Thymus (tissue), 11 donors: Measurements from ENCODE around the gene IGFBP4. TPM values are rescaled to one million over a fixed set of nuclear protein-coding genes. Genes with fewer than 3 reads are reported as not detected.

ENCODE experiments used
- DNase-seq, 9 donors: peaks; one replicate each; pipeline ENCODE4 v3.0.0-alpha.2; 2013; ENCODE audit warnings: low spot score in 9 of 9, low read depth in 6 of 9, missing footprints in 1 of 9
- H3K27ac ChIP-seq, 2 donors: one replicate each; pipeline ENCODE4 v1.5.1; 2013; ENCODE audit warnings: control low read depth in 1 of 2, low read depth in 1 of 2, low read length in 1 of 2, mild to moderate bottlenecking in 1 of 2, moderate library complexity in 1 of 2
- H3K27me3 ChIP-seq, 2 donors: one replicate each; pipeline ENCODE4 v1.5.1; 2013; ENCODE audit warnings: low read length in 1 of 2; ENCODE audit not compliant: control insufficient read depth in 2 of 2, insufficient read depth in 1 of 2
- H3K36me3 ChIP-seq, 2 donors: one replicate each; pipeline ENCODE4 v1.5.1; 2013; ENCODE audit warnings: low read length in 1 of 2, mild to moderate bottlenecking in 1 of 2, moderate library complexity in 1 of 2; ENCODE audit not compliant: control insufficient read depth in 2 of 2, insufficient read depth in 2 of 2
- H3K4me1 ChIP-seq, 2 donors: one replicate each; pipeline ENCODE4 v1.5.1; 2013; ENCODE audit warnings: low read length in 2 of 2; ENCODE audit not compliant: control insufficient read depth in 2 of 2, insufficient read depth in 2 of 2
- H3K4me3 ChIP-seq, 2 donors: one replicate each; pipeline ENCODE4 v1.5.1; 2013; ENCODE audit warnings: low read length in 2 of 2, control low read depth in 1 of 2, mild to moderate bottlenecking in 1 of 2
- H3K9me3 ChIP-seq, 2 donors: one replicate each; pipeline ENCODE4 v1.5.1; 2013; ENCODE audit warnings: low read length in 1 of 2, mild to moderate bottlenecking in 1 of 2; ENCODE audit not compliant: control insufficient read depth in 2 of 2, insufficient read depth in 1 of 2
- WGBS: extraction: QIAGEN DNeasy Blood & Tissue Kit; methylation state at CpG from one replicate; pipeline ENCODE4 v1.1.7; 2013; 5-methylcytosine and 5-hydroxymethylcytosine counted together
- polyA plus RNA-seq: library from polyadenylated mRNA; stranded (reverse); fragments of 200-250 nt; gene quantifications from one replicate; pipeline ENCODE4 v1.2.3, GENCODE V29; 2013
- total RNA-seq: library from RNA; stranded (reverse); fragments of 120-200 nt; gene quantifications from one replicate; pipeline ENCODE4 v1.2.4, GENCODE V29; 2013
- donor health status: healthy.

Gene IGFBP4
- total and polyA plus RNA-seq, 2 donors: 11.0 to 161 TPM

GRCh38 chr17:40471846-40472732 lies 28.8 kb downstream of the IGFBP4 start:
- Histone ChIP-seq H3K27me3 (peaks cover 0 to 7% of the 10 kb centered on the region in 2 donors), H3K4me3 (no peak overlapping the region), H3K36me3 (no peaks in the 10 kb centered on the region), H3K9me3 (peaks cover 0 to 6% of the 10 kb centered on the region in 2 donors), H3K27ac (no peak overlapping the region), H3K4me1 (peaks cover 0 to 11% of the 10 kb centered on the region in 2 donors)
- no peak for DNase-seq
- 94% methylated on average over 6 of the region's 6 CpGs for WGBS

- Histone ChIP-seq H3K27ac (no peak overlapping the region), H3K4me1 (peaks cover 0 to 11% of the 10 kb centered on the region in 2 donors), H3K9me3 (peaks cover 0 to 7% of the 10 kb centered on the region in 2 donors), H3K36me3 (no peaks in the 10 kb centered on the region), H3K4me3 (no peak overlapping the region), H3K27me3 (peaks cover 0 to 4% of the 10 kb centered on the region in 2 donors)
- DNase-seq: no peak
- 98% methylated on average over 3 of the region's 3 CpGs for WGBS
Measured at GRCh38 chr17:40472733-40473452, 29.6 kb downstream of the IGFBP4 start.

DNA sequence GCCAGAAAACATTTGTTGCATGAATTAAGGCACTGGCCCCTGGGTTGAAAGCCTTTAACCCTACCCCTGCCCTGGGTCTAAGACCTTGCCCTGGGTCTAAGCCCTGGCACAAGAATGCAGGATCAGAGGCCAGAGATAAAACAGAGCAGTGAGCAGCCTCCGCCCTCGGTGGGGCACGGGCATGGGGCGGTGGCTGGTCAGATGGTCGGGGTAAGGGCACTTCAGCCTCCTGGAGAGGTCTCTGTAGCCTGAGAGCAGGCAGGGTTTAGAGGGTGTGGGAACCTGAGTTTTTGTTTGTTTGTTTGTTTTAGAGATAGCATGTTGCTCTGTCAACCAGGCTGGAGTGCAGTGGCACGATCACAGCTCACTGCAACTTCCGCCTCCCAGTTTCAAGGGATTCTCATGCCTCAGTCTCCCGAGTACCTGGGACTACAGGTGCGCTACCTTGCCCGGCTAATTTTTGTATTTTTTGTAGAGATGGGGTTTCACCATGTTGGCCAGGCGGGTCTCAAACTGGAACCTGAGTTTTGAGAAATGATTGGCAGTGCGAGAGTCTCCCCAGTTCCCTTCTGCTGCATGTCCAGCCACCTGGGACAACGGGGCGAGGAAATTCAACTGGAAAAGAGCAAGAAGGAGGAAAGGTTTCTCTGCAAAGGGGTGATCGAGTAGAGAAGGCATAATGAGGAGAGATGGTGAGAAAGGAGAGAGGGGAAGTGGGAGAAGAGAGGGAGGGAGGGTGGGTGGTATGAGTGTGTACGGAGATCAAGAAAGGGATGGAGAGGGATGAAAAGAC lies 30.5 kb downstream of the IGFBP4 start:
- H3K9me3 ChIP-seq: peaks cover 0 to 9% of the 10 kb centered on the region in 2 donors
- H3K36me3 ChIP-seq: no peaks in the 10 kb centered on the region
- H3K27me3 ChIP-seq: peaks cover 0 to 4% of the 10 kb centered on the region in 2 donors
- DNase-seq: no peak
- H3K4me3 ChIP-seq: no peak overlapping the region
- H3K27ac ChIP-seq: no peak overlapping the region
- 94% methylated on average over 16 of the region's 16 CpGs for WGBS
- peaks cover 0 to 11% of the 10 kb centered on the region in 2 donors for H3K4me1 ChIP-seq

- WGBS: 95% methylated on average over 9 of the region's 9 CpGs
- Histone ChIP-seq H3K27ac (no peak overlapping the region), H3K36me3 (no peaks in the 10 kb centered on the region), H3K4me3 (no peak overlapping the region), H3K27me3 (peaks cover 0 to 4% of the 10 kb centered on the region in 2 donors), H3K4me1 (peaks cover 0 to 15% of the 10 kb centered on the region in 2 donors), H3K9me3 (peaks cover 0 to 9% of the 10 kb centered on the region in 2 donors)
- no peak for DNase-seq
Measured at GRCh38 chr17:40474419-40475002, 31.3 kb downstream of the IGFBP4 start.

GRCh38 chr17:40475234-40475908 lies 32.1 kb downstream of the IGFBP4 start:
- H3K27me3 ChIP-seq: peaks cover 0 to 4% of the 10 kb centered on the region in 2 donors
- no peaks in the 10 kb centered on the region for H3K36me3 ChIP-seq
- no peak overlapping the region for H3K27ac ChIP-seq
- no peak overlapping the region for H3K4me3 ChIP-seq
- no peak for DNase-seq
- peaks cover 0 to 9% of the 10 kb centered on the region in 2 donors for H3K9me3 ChIP-seq
- 95% methylated on average over 18 of the region's 18 CpGs for WGBS
- peaks cover 4 to 23% of the 10 kb centered on the region in 2 donors for H3K4me1 ChIP-seq

DNA sequence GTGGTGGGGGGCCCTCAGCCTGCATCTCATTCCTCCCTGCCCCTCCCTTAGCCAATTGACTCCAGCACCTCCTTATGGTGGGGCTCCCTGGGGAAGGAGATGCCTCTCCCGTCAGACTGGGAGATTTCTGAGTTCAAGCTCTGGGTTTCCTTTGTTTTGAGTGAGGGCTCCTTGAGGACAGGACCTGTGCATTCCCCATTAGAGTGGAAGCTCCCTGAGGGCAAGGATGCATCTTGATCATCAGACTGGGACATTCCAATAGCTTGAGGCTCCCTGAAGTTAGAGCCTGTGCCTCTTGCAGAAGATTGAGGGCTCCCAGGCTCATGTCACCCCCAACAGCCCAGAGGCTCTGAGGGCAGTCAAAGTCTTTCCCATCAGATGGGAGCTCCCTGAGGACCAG lies 34.5 kb downstream of the IGFBP4 start:
- DNase-seq: no peak
- H3K4me1 ChIP-seq: peaks cover 13 to 31% of the 10 kb centered on the region in 2 donors
- H3K9me3 ChIP-seq: peaks cover 0 to 3% of the 10 kb centered on the region in 2 donors
- H3K27ac ChIP-seq: no peak overlapping the region
- H3K36me3 ChIP-seq: no peaks in the 10 kb centered on the region
- H3K4me3 ChIP-seq: no peak overlapping the region
- H3K27me3 ChIP-seq: peaks cover 0 to 4% of the 10 kb centered on the region in 2 donors
- WGBS: 100% methylated on average over 1 of the region's 1 CpG

DNA sequence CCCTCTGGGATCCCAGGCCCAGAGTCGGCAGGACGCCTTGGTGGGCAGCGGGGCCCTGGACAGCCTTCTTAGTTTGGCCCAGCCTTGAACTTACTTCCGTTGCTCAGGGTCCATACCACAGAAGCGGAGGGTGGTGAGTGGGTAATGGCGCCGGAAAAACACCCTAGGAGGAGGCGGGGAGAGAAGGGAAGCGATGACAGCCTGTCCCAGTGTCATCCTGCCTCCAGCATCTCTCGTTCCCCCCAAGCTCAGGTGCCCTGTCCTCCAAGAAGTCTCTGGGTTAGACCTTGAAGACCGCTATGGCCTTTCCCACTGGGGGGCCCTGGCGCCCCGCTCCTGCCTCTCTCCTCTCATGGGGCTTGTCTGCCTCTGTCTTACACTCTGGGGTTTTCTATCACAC lies 35.2 kb downstream of the IGFBP4 start:
- Histone ChIP-seq H3K4me3 (no peak overlapping the region), H3K36me3 (no peaks in the 10 kb centered on the region), H3K4me1 (peaks cover 13 to 31% of the 10 kb centered on the region in 2 donors), H3K27ac (no peak overlapping the region), H3K9me3 (peaks cover 0 to 3% of the 10 kb centered on the region in 2 donors), H3K27me3 (peaks cover 0 to 4% of the 10 kb centered on the region in 2 donors)
- DNase-seq: no peak
- WGBS: 99% methylated on average over 13 of the region's 13 CpGs
